Measurements from ENCODE around the gene SNUPN.

DNA sequence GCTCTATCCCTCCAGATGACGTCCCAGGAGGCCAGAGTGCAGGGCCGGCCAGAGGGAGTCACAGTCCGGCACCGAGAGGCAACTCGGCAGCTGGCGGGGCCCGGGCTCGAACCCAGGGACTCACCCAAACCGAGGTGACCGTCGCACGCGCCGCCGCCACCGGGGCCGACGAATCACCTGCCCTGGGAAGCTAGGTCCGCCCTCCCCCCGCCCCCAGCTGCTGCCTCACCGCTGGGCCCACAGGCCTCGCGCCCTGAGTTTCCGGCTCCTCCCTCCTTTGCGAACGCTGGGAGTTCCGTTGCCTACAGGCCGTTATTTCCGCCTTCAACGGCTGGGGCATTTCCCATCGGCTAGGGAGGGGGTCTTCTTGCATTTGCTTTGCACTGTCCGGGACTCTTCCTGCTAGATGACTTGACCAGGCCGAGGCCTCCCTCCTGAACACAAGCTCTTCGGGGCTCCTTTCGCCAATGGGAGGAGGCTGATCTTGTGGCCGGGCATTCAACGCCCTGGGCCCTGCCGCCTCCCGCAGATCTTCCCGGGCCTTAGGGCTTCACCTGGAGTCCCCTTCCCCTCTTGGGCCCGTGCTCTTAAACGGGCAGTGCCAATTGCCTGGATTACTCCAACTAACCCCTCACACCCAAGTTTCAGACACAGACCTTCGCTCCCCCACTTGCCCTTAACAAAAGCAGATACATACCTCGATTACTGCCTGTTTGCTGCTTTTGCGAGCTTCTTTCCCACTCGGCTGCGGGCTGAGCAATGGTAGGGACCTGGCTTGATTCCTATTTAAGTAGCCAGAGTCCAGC lies at the start of gene SNUPN:
- TF ChIP-seq, protein P1, sequence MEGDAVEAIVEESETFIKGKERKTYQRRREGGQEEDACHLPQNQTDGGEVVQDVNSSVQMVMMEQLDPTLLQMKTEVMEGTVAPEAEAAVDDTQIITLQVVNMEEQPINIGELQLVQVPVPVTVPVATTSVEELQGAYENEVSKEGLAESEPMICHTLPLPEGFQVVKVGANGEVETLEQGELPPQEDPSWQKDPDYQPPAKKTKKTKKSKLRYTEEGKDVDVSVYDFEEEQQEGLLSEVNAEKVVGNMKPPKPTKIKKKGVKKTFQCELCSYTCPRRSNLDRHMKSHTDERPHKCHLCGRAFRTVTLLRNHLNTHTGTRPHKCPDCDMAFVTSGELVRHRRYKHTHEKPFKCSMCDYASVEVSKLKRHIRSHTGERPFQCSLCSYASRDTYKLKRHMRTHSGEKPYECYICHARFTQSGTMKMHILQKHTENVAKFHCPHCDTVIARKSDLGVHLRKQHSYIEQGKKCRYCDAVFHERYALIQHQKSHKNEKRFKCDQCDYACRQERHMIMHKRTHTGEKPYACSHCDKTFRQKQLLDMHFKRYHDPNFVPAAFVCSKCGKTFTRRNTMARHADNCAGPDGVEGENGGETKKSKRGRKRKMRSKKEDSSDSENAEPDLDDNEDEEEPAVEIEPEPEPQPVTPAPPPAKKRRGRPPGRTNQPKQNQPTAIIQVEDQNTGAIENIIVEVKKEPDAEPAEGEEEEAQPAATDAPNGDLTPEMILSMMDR (IDR thresholded peaks at IDR 0.05) = no peak
- no peak for TF ChIP-seq POLR2A (IDR thresholded peaks at IDR 0.05)
